ENCODE measurements around the gene LAMC3. TPM values are rescaled to one million over a fixed set of nuclear protein-coding genes. Genes with fewer than 3 reads are reported as not detected.

Gene LAMC3
- total RNA-seq, 4 donors from 2014 or later = under 0.01 to 0.78 (median 0.50) TPM; not detected in 1

- 59 to 79% methylated on average over 4 to 7 of the region's 19 CpGs for WGBS, 2 donors (ENCODE audit: low coverage in 1 of 2)
- TF ChIP-seq CTCF (IDR thresholded peaks at IDR 0.05) = no peak
- no peak for TF ChIP-seq POLR2AphosphoS5 (IDR thresholded peaks at IDR 0.05)
- no peak for TF ChIP-seq EP300 (IDR thresholded peaks at IDR 0.05)
- no peak for TF ChIP-seq POLR2A (IDR thresholded peaks at IDR 0.05)
- Histone ChIP-seq H3K27me3 (peaks cover 56% of the 10 kb centered on the region), H3K27ac (no peak overlapping the region), H3K4me3 (no peak overlapping the region), H3K9me3 (no peaks in the 10 kb centered on the region), H3K36me3 (no peaks in the 10 kb centered on the region), H3K4me1 (no peaks in the 10 kb centered on the region)
- ATAC-seq = no peak
Measured at GRCh38 chr9:130972957-130973685, 35.9 kb upstream of the LAMC3 start.

- WGBS, 2 donors (ENCODE audit: low coverage in 1 of 2) = 45 to 51% methylated on average over 2 to 5 of the region's 21 CpGs
- no peak for ATAC-seq
- no peaks in the 10 kb centered on the region for H3K36me3 ChIP-seq
- peaks cover 60% of the 10 kb centered on the region for H3K27me3 ChIP-seq
- no peak overlapping the region for H3K4me3 ChIP-seq
- no peaks in the 10 kb centered on the region for H3K4me1 ChIP-seq
- H3K27ac ChIP-seq = no peak overlapping the region
- no peaks in the 10 kb centered on the region for H3K9me3 ChIP-seq
- no peak for TF ChIP-seq POLR2AphosphoS5 (IDR thresholded peaks at IDR 0.05)
Measured at GRCh38 chr9:130973686-130974281, 35.2 kb upstream of the LAMC3 start.

GRCh38 chr9:130974697-130975096 lies 34.3 kb upstream of the LAMC3 start:
- Histone ChIP-seq H3K36me3 (no peaks in the 10 kb centered on the region), H3K4me3 (no peak overlapping the region), H3K27me3 (peaks cover 62% of the 10 kb centered on the region), H3K9me3 (no peaks in the 10 kb centered on the region), H3K4me1 (no peaks in the 10 kb centered on the region), H3K27ac (no peak overlapping the region)
- 75% methylated on average over 4 of the region's 5 CpGs; no CpG with 5 or more reads in 1 of the 2 donors for WGBS, 2 donors (ENCODE audit: low coverage in 1 of 2)
- TF ChIP-seq POLR2AphosphoS5 (IDR thresholded peaks at IDR 0.05) (no peak), CTCF (IDR thresholded peaks at IDR 0.05) (no peak), EP300 (IDR thresholded peaks at IDR 0.05) (no peak), POLR2A (IDR thresholded peaks at IDR 0.05) (no peak)
- no peak for ATAC-seq

- H3K27me3 ChIP-seq = peaks cover 66% of the 10 kb centered on the region
- no peak overlapping the region for H3K4me3 ChIP-seq
Measured at GRCh38 chr9:130975156-130975555, 33.8 kb upstream of the LAMC3 start.

More at GRCh38 chr9:130975156-130975555, 33.8 kb upstream of the LAMC3 start:
- WGBS, 2 donors (ENCODE audit: low coverage in 1 of 2) = 76 to 93% methylated on average over 4 to 5 of the region's 5 CpGs
- TF ChIP-seq EP300 (IDR thresholded peaks at IDR 0.05) = no peak
- TF ChIP-seq CTCF (IDR thresholded peaks at IDR 0.05) = no peak
- no peak for TF ChIP-seq POLR2AphosphoS5 (IDR thresholded peaks at IDR 0.05)
- no peak for TF ChIP-seq POLR2A (IDR thresholded peaks at IDR 0.05)
- no peak overlapping the region for H3K27ac ChIP-seq
- H3K36me3 ChIP-seq = no peaks in the 10 kb centered on the region
- ATAC-seq = no peak
- H3K4me1 ChIP-seq = no peaks in the 10 kb centered on the region
- no peaks in the 10 kb centered on the region for H3K9me3 ChIP-seq
